Cardiac muscle cell (in vitro differentiated cells and primary cell): ENCODE results near the gene RMND1. TPM values are rescaled to one million over a fixed set of nuclear protein-coding genes. Genes with fewer than 3 reads are reported as not detected.

ENCODE experiments used
- DNase-seq, 2 donors: peaks; one replicate each; pipeline versions ENCODE4 v3.0.0 to v3.0.0-alpha.2; 2010 to 2017; ENCODE audit warnings: low read depth in 1 of 2, low spot score in 1 of 2
- H3K27ac ChIP-seq: fragments of 200-600 bp; sonication (generic); 2 replicates; pipeline ENCODE4 v1.5.1; 2016
- H3K27me3 ChIP-seq: fragments of 200-600 bp; sonication (generic); 2 replicates; pipeline ENCODE4 v1.6.0; 2016; ENCODE audit warnings: control low read depth
- H3K36me3 ChIP-seq: fragments of 200-600 bp; sonication (generic); 2 replicates; pipeline ENCODE4 v1.5.1; 2016; ENCODE audit warnings: control low read depth
- H3K4me1 ChIP-seq: fragments of 200-600 bp; sonication (generic); 2 replicates; pipeline ENCODE4 v1.8.1; 2017; ENCODE audit warnings: low read depth, mild to moderate bottlenecking, mixed run types
- H3K4me3 ChIP-seq: fragments of 200-600 bp; sonication (generic); 2 replicates; pipeline ENCODE4 v1.5.1; 2016; ENCODE audit warnings: mild to moderate bottlenecking
- H3K9me3 ChIP-seq: fragments of 200-600 bp; sonication (generic); 2 replicates; pipeline ENCODE4 v1.5.1; 2017; ENCODE audit warnings: low read depth, mild to moderate bottlenecking, control low read depth
- CTCF ChIP-seq: IDR thresholded peaks from 2 replicates; pipeline ENCODE4 v1.5.1; 2012; ENCODE audit warnings: low read depth, mild to moderate bottlenecking, low read length
- polyA plus RNA-seq: library from polyadenylated mRNA; unstranded; fragments of >200 nt; fragmentation: Nextera tagmentation; extraction: Ambion mirVana; gene quantifications from 2 replicates; pipeline ENCODE4 v1.2.1, GENCODE V29; 2016
- total RNA-seq: library from RNA; depleted of rRNA; stranded (reverse); fragments of >200 nt; gene quantifications from 2 replicates; pipeline ENCODE4 v1.2.3, GENCODE V29; 2016

RMND1 gene
- total and polyA plus RNA-seq, 2 experiments from 2014 or later: 17.2 to 19.3 TPM

GRCh38 chr6:151430886-151431285 lies 21.0 kb downstream of the RMND1 start:
- Histone ChIP-seq H3K36me3 (peaks cover 25% of the 10 kb centered on the region), H3K27ac (no peak overlapping the region), H3K27me3 (no peaks in the 10 kb centered on the region), H3K4me3 (no peak overlapping the region), H3K9me3 (no peaks in the 10 kb centered on the region), H3K4me1 (no peaks in the 10 kb centered on the region)
- TF ChIP-seq CTCF: no peak
- peak in 1 of 2 donors; percentile 13 for DNase-seq

DNA sequence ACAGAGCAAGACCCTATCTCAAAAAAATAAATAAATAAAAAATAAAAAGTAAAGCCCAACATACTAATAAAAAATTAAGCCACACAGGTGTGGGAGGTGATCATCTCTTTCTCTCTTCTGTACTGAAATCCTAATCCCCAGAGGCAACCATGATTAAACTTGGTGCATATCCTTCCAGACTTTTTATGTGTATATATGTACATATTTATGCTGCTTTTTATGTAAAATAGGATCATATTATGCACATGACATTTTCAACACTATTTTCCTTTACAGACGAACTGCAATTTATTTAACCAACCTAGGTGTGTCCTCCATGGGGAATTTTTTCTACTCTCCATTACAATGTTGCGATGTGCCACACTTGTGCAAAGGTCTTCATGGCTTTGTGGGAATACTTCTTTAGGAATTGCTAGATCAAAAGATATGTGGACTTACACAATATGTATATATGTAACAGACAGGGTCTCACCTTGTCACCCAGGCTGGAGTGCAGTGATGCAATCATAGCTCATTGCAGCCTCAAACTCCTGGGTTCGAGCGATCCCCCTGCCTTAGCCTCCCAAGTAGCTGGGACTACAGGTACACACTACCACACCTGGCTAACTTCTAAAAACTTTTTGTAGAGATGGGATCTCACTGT lies 23.7 kb downstream of the RMND1 start:
- Histone ChIP-seq H3K36me3 (peaks cover 33% of the 10 kb centered on the region), H3K4me1 (no peaks in the 10 kb centered on the region), H3K27ac (no peak overlapping the region), H3K27me3 (no peaks in the 10 kb centered on the region), H3K9me3 (no peaks in the 10 kb centered on the region), H3K4me3 (no peak overlapping the region)
- TF ChIP-seq CTCF: no peak
- DNase-seq: no peak

DNA sequence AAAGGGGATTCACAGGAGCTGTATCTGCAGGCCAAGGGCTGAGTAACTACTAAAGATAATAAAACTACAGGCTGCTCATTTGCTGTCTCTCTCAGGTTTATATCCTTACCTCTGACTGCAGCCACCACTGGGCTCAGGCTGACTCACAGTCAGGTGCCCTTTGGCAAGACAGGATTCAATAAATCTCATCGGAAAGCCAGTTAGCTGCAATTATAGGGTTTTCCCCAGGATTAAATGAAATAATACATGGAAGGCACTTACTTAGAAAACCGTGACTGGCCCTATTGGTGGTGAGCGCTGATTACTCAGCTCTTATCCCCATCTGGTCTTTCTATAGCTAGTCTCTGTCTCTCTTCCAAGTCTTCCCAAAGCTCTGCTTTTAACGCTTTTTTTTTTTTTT lies 26.4 kb downstream of the RMND1 start:
- H3K4me1 ChIP-seq: no peaks in the 10 kb centered on the region
- no peaks in the 10 kb centered on the region for H3K9me3 ChIP-seq
- H3K4me3 ChIP-seq: no peak overlapping the region
- TF ChIP-seq CTCF: no peak
- H3K36me3 ChIP-seq: peaks cover 43% of the 10 kb centered on the region
- no peak overlapping the region for H3K27ac ChIP-seq
- H3K27me3 ChIP-seq: no peaks in the 10 kb centered on the region
- no peak for DNase-seq

DNA sequence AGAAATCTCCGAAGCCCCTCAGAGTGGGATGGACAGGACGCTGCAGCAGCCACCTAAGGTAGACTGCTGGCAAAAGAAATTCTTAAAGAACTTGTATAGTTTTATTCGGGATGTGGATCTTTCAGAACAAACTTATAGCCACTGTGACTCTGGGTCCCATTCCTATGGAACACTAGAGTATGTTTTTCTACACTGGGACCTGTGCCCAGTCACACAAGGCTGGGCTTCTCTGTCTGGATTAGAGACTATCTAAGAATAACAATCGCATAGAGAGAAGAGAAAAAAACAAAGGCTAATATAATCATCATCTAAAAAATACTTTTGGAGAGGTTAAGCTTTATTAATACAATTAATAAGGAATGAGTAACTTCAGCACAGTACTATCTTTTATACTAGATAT lies 28.9 kb downstream of the RMND1 start:
- Histone ChIP-seq H3K4me1 (no peaks in the 10 kb centered on the region), H3K27me3 (no peaks in the 10 kb centered on the region), H3K27ac (no peak overlapping the region), H3K9me3 (no peaks in the 10 kb centered on the region), H3K4me3 (no peak overlapping the region), H3K36me3 (peaks cover 28% of the 10 kb centered on the region)
- no peak for DNase-seq
- TF ChIP-seq CTCF: no peak

DNA sequence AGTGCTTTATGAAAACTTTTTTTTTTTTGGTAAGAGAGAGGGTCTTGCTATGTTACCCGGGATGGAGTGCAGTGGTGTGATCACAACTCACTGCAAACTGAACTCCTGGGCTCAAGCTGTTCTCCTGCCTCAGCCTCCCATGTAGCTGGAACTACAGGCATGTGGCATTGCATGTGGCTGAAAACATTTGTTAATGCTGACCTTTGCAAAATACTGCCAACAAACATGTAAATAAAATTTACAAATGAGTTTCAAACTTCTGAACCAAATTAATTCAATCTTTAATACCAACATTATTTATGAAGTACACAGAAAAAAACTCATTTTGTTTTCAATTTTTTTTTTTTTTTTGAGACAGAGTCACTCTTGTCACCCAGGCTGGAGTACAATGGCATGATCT lies 34.4 kb downstream of the RMND1 start:
- no peak overlapping the region for H3K27ac ChIP-seq
- H3K9me3 ChIP-seq: no peaks in the 10 kb centered on the region
- TF ChIP-seq CTCF: no peak
- no peaks in the 10 kb centered on the region for H3K27me3 ChIP-seq
- no peak for DNase-seq
- no peaks in the 10 kb centered on the region for H3K4me1 ChIP-seq
- peaks cover 27% of the 10 kb centered on the region for H3K36me3 ChIP-seq
- no peak overlapping the region for H3K4me3 ChIP-seq
